Lower leg skin (tissue), 3 donors: Measurements from ENCODE around the gene CBLN3.
"Not testable (repeated sequence)": the region's sequence is repeated elsewhere in the genome, so short reads cannot be mapped to it uniquely, and the experiment has no call there.

ENCODE experiments used
- CTCF ChIP-seq, 3 donors: fragments of 450-650 bp; IDR thresholded peaks; one replicate each; pipeline ENCODE4 v1.5.1; 2016; ENCODE audit warnings: antibody characterized with exemption in 3 of 3, mild to moderate bottlenecking in 3 of 3, moderate library complexity in 2 of 3
- POLR2A ChIP-seq, 2 donors: fragments of 450-650 bp; IDR thresholded peaks; one replicate each; pipeline ENCODE4 v1.6.1; 2016 to 2017; ENCODE audit warnings: antibody characterized with exemption in 2 of 2, mild to moderate bottlenecking in 1 of 2, moderate library complexity in 1 of 2

GRCh38 chr14:24450828-24451227, 21.4 kb upstream of the CBLN3 start:
- TF ChIP-seq CTCF, POLR2A (IDR thresholded peaks at IDR 0.05): not testable (repeated sequence)
